ENCODE data around the gene HBQ1. TPM values are rescaled to one million over a fixed set of nuclear protein-coding genes. Genes with fewer than 3 reads are reported as not detected.
A peak's percentile ranks its signal among the peaks of the same experiment; 100 is the strongest.

HBQ1 gene
- total and polyA plus RNA-seq, 2 of the 4 experiments (the other 2 are of a cell fraction), result 0.92 TPM; not detected in 1

DNA sequence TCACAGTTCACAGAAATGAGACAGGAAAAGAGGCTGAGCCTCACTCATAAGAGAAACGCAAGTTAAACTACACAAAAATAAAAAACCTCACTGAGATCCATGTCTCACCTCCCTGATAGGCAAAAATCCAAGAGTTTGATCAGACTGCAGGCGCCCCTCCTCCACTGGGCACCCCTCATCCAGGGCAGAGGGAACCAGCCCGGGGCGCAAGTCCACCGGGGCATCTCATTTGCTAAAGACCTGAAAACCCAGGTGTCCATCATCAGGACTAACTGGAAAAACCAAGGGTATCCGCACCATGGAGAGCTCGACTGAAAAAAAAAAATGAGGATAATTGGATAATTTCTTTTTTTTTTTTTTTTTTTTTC, 25.2 kb upstream of the HBQ1 start:
- Histone ChIP-seq H3K23ac (ENCODE audit: low read depth, low read length) (peak overlapping the region; percentile 56; the same call in 1 of the 2 replicates), H3K56ac (ENCODE audit: extremely low read depth, insufficient read depth, low read length) (no peak overlapping the region), H3K79me1 (ENCODE audit: low read depth in 1 of 2, low read length in 2 of 2) (no peaks in the 10 kb centered on the region), H2BK5ac (ENCODE audit: low read depth, low read length, poor library complexity, severe bottlenecking) (no peak overlapping the region), H3K27me3 (ENCODE audit: control insufficient read depth, insufficient read depth, low read length) (peaks cover 22% of the 10 kb centered on the region), H4K5ac (ENCODE audit: low read depth, low read length) (no peak overlapping the region), H2AK5ac (ENCODE audit: low read depth, low read length) (no peak overlapping the region), H2AFZ (replicated peaks; ENCODE audit: low read length, poor library complexity) (peak overlapping the region; percentile 87), H3K18ac (ENCODE audit: low read depth, low read length) (no peak overlapping the region), H2BK120ac (ENCODE audit: low read depth, low read length) (no peak overlapping the region), H4K8ac (ENCODE audit: low read depth in 2 of 2, low read length in 2 of 2) (no peak overlapping the region), H4K20me1 (ENCODE audit: insufficient read depth, low read length) (no peaks in the 10 kb centered on the region), H4K91ac (ENCODE audit: insufficient read depth, low read depth, low read length) (no peak overlapping the region), H3K4me1 (ENCODE audit: control insufficient read depth, insufficient read depth, low read length) (no peaks in the 10 kb centered on the region), H3K27ac (ENCODE audit: insufficient read depth, low read length) (no peak overlapping the region), H2BK20ac (ENCODE audit: low read depth, low read length) (no peak overlapping the region), H3K9me1 (ENCODE audit: insufficient read depth, low read length) (no peaks in the 10 kb centered on the region), H3K4me3 (ENCODE audit: insufficient read depth, low read depth, low read length) (peak overlapping the region; percentile 22; the same call in 1 of the 2 replicates), H3K4ac (ENCODE audit: low read depth, low read length) (no peak overlapping the region), H3K9ac (ENCODE audit: low read depth, low read length) (peak overlapping the region; percentile 28; the same call in 1 of the 2 replicates), H3K4me2 (ENCODE audit: low read depth, low read length) (peak overlapping the region; percentile 80), H2AK9ac (replicated peaks; ENCODE audit: low read depth, low read length, poor library complexity) (no peak overlapping the region), H3K14ac (replicated peaks; ENCODE audit: low read depth, low read length) (no peak overlapping the region), H3K36me3 (ENCODE audit: control insufficient read depth, insufficient read depth, low read length) (no peaks in the 10 kb centered on the region), H3K9me3 (ENCODE audit: control insufficient read depth, insufficient read depth, low read length) (no peaks in the 10 kb centered on the region), H2BK15ac (ENCODE audit: low read depth, low read length) (no peak overlapping the region)
- POLR2A ChIA-PET (ENCODE audit: unreplicated experiment), result interaction anchor here (0.6 kb wide), 1 partner anchor 89 kb away, joined by 8 read pairs; no protein-coding TSS in a partner anchor
- BruUV-seq (replicated peaks), result no TSS peak
- intact Hi-C loops (cut with micrococcal nuclease), result no loop called here
- TF ChIP-seq MXI1 (IDR thresholded peaks at IDR 0.05; ENCODE audit: borderline replicate concordance, low read depth, low read length), result no peak
- in situ Hi-C loops (cut with MboI; ENCODE audit: low sequenced_read_pairs), result no loop called here
- CTCF ChIA-PET, result no interaction called here
- ATAC-seq (ENCODE audit: low read depth) (no peak), DNase-seq (no peak)
- dilution Hi-C loops (cut with HindIII; ENCODE audit: low sequenced_read_pairs, unreplicated experiment), result no loop called here
- no CpG with 5 or more reads among the region's 7 CpGs for WGBS, 2 experiments (ENCODE audit: extremely low coverage in 2 of 2, insufficient read length in 1 of 2)

Measured in IMR-90 (cell line).